HepG2 (cell line): ENCODE measurements around the gene USP14. TPM values are rescaled to one million over a fixed set of nuclear protein-coding genes. Genes with fewer than 3 reads are reported as not detected.

Source experiments
- ATAC-seq: fragments of 200-7000 bp; cut with Tn5 transposase; 3 replicates; pipeline ENCODE4 v1.9.1; 2020; ENCODE audit warnings: mild to moderate bottlenecking, moderate library complexity
- BruUV-seq: library from RNA; stranded (reverse); fragments of 400-500 nt; replicated peaks from 2 replicates; lab custom pipeline; 2021; lab: Mats Ljungman, UMichigan
- CTCF ChIA-PET: fragments of 300-600 bp; formaldehyde crosslinking; extraction: SDS; loops from one replicate; lab custom pipeline; 2021; ENCODE audit warnings: low total read pairs, inconsistent platforms, low intra/inter-chr PET ratio; lab: Yijun Ruan, JAX
- POLR2A ChIA-PET: fragments of 350-600 bp; sonication (Branson Sonifier 250); formaldehyde crosslinking; loops from one replicate; lab custom pipeline; 2020; ENCODE audit warnings: antibody characterized with exemption, inconsistent platforms; lab: Yijun Ruan, JAX
- DNase-seq: peaks from one replicate; pipeline ENCODE4 v3.0.0-alpha.2; 2015; ENCODE audit warnings: low spot score
- FAIRE-seq: peaks from 3 replicates; lab custom pipeline; 2011; peaks lifted over from hg19 to GRCh38; lab: Jason Lieb, UNC
- H2AFZ ChIP-seq: one replicate; pipeline ENCODE4 v1.6.1; 2011; ENCODE audit warnings: low read length, inconsistent platforms
- H3K27ac ChIP-seq: fragments of 300-600 bp; 3 replicates; pipeline ENCODE4 v1.8.0; 2011; ENCODE audit warnings: mixed run types, mild to moderate bottlenecking, mixed read lengths, low read length, inconsistent platforms; ENCODE audit not compliant: insufficient read depth; ENCODE audit errors: extremely low read length
- H3K27me3 ChIP-seq, 2 experiments: fragments of 200-600 bp in 1 of 2; 2 replicates in 1 of 2; 3 replicates in 1 of 2; pipeline versions ENCODE4 v1.6.0 to v1.8.0; 2011; ENCODE audit warnings: low read length in 2 of 2, mild to moderate bottlenecking in 2 of 2, moderate library complexity in 2 of 2, inconsistent platforms in 1 of 2; ENCODE audit not compliant: insufficient read depth in 2 of 2, control insufficient read depth in 1 of 2
- H3K36me3 ChIP-seq, 2 experiments: fragments of 200-600 bp in 1 of 2; replicated peaks in 1 of 2; 2 replicates in 1 of 2; 3 replicates in 1 of 2; pipeline versions ENCODE4 v1.5.1 to v1.8.0; 2011; ENCODE audit warnings: low read length in 2 of 2, inconsistent platforms in 1 of 2; ENCODE audit not compliant: insufficient read depth in 2 of 2, control insufficient read depth in 1 of 2
- H3K4me1 ChIP-seq: 2 replicates; pipeline ENCODE4 v1.5.1; 2012; ENCODE audit warnings: low read length, inconsistent platforms; ENCODE audit not compliant: insufficient read depth
- H3K4me2 ChIP-seq: 2 replicates; pipeline ENCODE4 v1.6.0; 2011; ENCODE audit warnings: low read depth, low read length, inconsistent platforms
- H3K4me3 ChIP-seq, 3 experiments: fragments of 200-600 bp in 1 of 3; sonication (generic), shearing (Covaris generic) in 1 of 3; replicated peaks in 1 of 3; 2 replicates each; pipeline ENCODE4 v1.5.1; 2011 to 2016; ENCODE audit warnings: low read length in 3 of 3, inconsistent platforms in 2 of 3, low read depth in 2 of 3, mild to moderate bottlenecking in 2 of 3, control low read depth in 1 of 3, mixed read lengths in 1 of 3; ENCODE audit not compliant: insufficient read depth in 1 of 3
- H3K79me2 ChIP-seq: one replicate; pipeline ENCODE4 v1.6.1; 2011; ENCODE audit warnings: low read length, inconsistent platforms; ENCODE audit not compliant: insufficient read depth
- H3K9ac ChIP-seq: 2 replicates; pipeline ENCODE4 v1.6.0; 2011; ENCODE audit warnings: mild to moderate bottlenecking, low read depth, low read length, inconsistent platforms; ENCODE audit not compliant: insufficient read depth
- H3K9me3 ChIP-seq: 2 replicates; pipeline ENCODE4 v1.5.1; 2012; ENCODE audit warnings: mild to moderate bottlenecking, low read length
- H4K20me1 ChIP-seq: 2 replicates; pipeline ENCODE4 v1.6.0; 2011; ENCODE audit warnings: inconsistent platforms, mild to moderate bottlenecking, low read length, moderate library complexity; ENCODE audit not compliant: insufficient read depth
- CCDC6 ChIP-seq: sonication (generic); formaldehyde crosslinking; IDR thresholded peaks from 2 replicates; pipeline ENCODE4 v1.8.1; 2022; ENCODE audit warnings: mild to moderate bottlenecking, missing genetic modification reagents, moderate library complexity
- CEBPB ChIP-seq: IDR thresholded peaks from 2 replicates; pipeline ENCODE4 v1.6.1; 2011; ENCODE audit warnings: low read depth, low read length, improper control_type of control experiment, borderline replicate concordance
- HNRNPK ChIP-seq: fragments of 200-400 bp; formaldehyde crosslinking; IDR thresholded peaks from 2 replicates; pipeline ENCODE4 v1.6.1; 2018; ENCODE audit warnings: low read length, low read depth, moderate library complexity, mild to moderate bottlenecking; ENCODE audit not compliant: poor library complexity, severe bottlenecking
- HOXA5 ChIP-seq: sonication (generic); formaldehyde crosslinking; IDR thresholded peaks from 2 replicates; pipeline ENCODE4 v1.4.0; 2020; ENCODE audit warnings: missing genetic modification reagents
- HOXA7 ChIP-seq: sonication (generic); formaldehyde crosslinking; IDR thresholded peaks from 2 replicates; pipeline ENCODE4 v1.8.1; 2022; ENCODE audit warnings: mild to moderate bottlenecking, missing genetic modification reagents, moderate library complexity
- IRX3 ChIP-seq: sonication (generic); formaldehyde crosslinking; IDR thresholded peaks from 2 replicates; pipeline ENCODE4 v1.8.1; 2023; ENCODE audit warnings: mild to moderate bottlenecking, low read depth, missing genetic modification reagents, borderline replicate concordance
- JUNB ChIP-seq: sonication (generic); formaldehyde crosslinking; IDR thresholded peaks from 2 replicates; pipeline ENCODE4 v1.8.0; 2022; ENCODE audit warnings: missing genetic modification reagents, mild to moderate bottlenecking, borderline replicate concordance
- KLF12 ChIP-seq: sonication (generic); formaldehyde crosslinking; IDR thresholded peaks from 2 replicates; pipeline ENCODE4 v1.4.0; 2020; ENCODE audit warnings: missing genetic modification reagents, borderline replicate concordance
- MYC ChIP-seq: sonication (generic); formaldehyde crosslinking; IDR thresholded peaks from 2 replicates; pipeline ENCODE4 v1.9.0; 2021; ENCODE audit warnings: missing genetic modification reagents, borderline replicate concordance
- PLRG1 ChIP-seq: fragments of 450-650 bp; conservative IDR thresholded peaks from 2 replicates; pipeline ENCODE4 v1.6.1; 2016
- POGK ChIP-seq: sonication (generic); formaldehyde crosslinking; conservative IDR thresholded peaks from 2 replicates; pipeline ENCODE4 v1.8.0; 2022; ENCODE audit warnings: mild to moderate bottlenecking, moderate library complexity, missing genetic modification reagents
- SATB2 ChIP-seq: sonication (generic); formaldehyde crosslinking; IDR thresholded peaks from 2 replicates; pipeline ENCODE4 v1.5.0; 2020; ENCODE audit warnings: missing genetic modification reagents
- SMAD1 ChIP-seq: sonication (generic); formaldehyde crosslinking; IDR thresholded peaks from 2 replicates; pipeline ENCODE4 v1.4.0; 2020; ENCODE audit warnings: missing genetic modification reagents, low read depth, mild to moderate bottlenecking, borderline replicate concordance
- TCF7L2 ChIP-seq: IDR thresholded peaks from 2 replicates; pipeline ENCODE4 v1.6.1; 2011; ENCODE audit warnings: mild to moderate bottlenecking, low read depth, low read length, moderate library complexity
- U2AF2 ChIP-seq: fragments of 200-400 bp; formaldehyde crosslinking; IDR thresholded peaks from 2 replicates; pipeline ENCODE4 v1.6.1; 2017; ENCODE audit warnings: low read depth, mild to moderate bottlenecking, low read length
- ZC3H4 ChIP-seq: sonication (generic); formaldehyde crosslinking; IDR thresholded peaks from 2 replicates; pipeline ENCODE4 v1.4.0; 2020; ENCODE audit warnings: missing genetic modification reagents, borderline replicate concordance
- ZNF17 ChIP-seq: sonication (generic); formaldehyde crosslinking; IDR thresholded peaks from 2 replicates; pipeline ENCODE4 v1.5.0; 2020; ENCODE audit warnings: mild to moderate bottlenecking, missing genetic modification reagents
- ZNF235 ChIP-seq: sonication (generic); formaldehyde crosslinking; IDR thresholded peaks from 2 replicates; pipeline ENCODE4 v1.8.1; 2023; ENCODE audit warnings: mild to moderate bottlenecking, missing genetic modification reagents, borderline replicate concordance
- ZNF260 ChIP-seq: sonication (generic); formaldehyde crosslinking; IDR thresholded peaks from 2 replicates; pipeline ENCODE4 v1.4.0; 2020; ENCODE audit warnings: missing genetic modification reagents, low read depth, mild to moderate bottlenecking, borderline replicate concordance
- ZNF343 ChIP-seq: sonication (generic); formaldehyde crosslinking; IDR thresholded peaks from 2 replicates; pipeline ENCODE4 v1.4.0; 2020; ENCODE audit warnings: mild to moderate bottlenecking, missing genetic modification reagents
- WGBS: methylation state at CpG from one replicate; pipeline ENCODE4 v1.1.6; 2017; ENCODE audit warnings: low lambda C conversion rate; 5-methylcytosine and 5-hydroxymethylcytosine counted together
- in situ Hi-C: cut with HindIII; loops from 2 replicates; pipeline ENCODE4 v1.10.0; 2017; ENCODE audit warnings: low pct_unique_long_range_greater_than_20kb; ENCODE audit not compliant: extremely low pct_ligation_motif_present
- intact Hi-C: fragments of 100-400 bp; cut with micrococcal nuclease; formaldehyde crosslinking; loops from one replicate; pipeline ENCODE4 v1.10.0; 2022; ENCODE audit not compliant: unreplicated experiment
- polyA plus RNA-seq, 8 experiments: library from polyadenylated mRNA; depleted of rRNA in 3 of 8; stranded (reverse) in 7 of 8; unstranded in 1 of 8; fragments of >200 nt; fragmentation: Illumina TruSeq in 4 of 8; extraction: Trizol in 4 of 8; gene quantifications; 2 replicates each; pipeline versions ENCODE4 v1.2.1 to v1.2.3, GENCODE V29; 2011 to 2016; ENCODE audit warnings: low read depth in 4 of 8, missing spikeins in 1 of 8, mixed read lengths in 1 of 8; ENCODE audit not compliant: insufficient read depth in 1 of 8
- total RNA-seq, 5 experiments: library from RNA; depleted of rRNA; stranded (reverse); fragments of >200 nt; fragmentation: Illumina TruSeq; extraction: Trizol; gene quantifications; 2 replicates each; pipeline ENCODE4 v1.2.3, GENCODE V29; 2016; ENCODE audit warnings: low read depth in 1 of 5

Gene USP14
- total and polyA plus RNA-seq, 2 of the 13 experiments (the other 11 are each of a cell fraction or from before 2014, with no cell fraction given), result 14.7 to 16.6 TPM

- FAIRE-seq, result peak; percentile 42
- intact Hi-C loops, result no loop called here
These were observed 40.9 kb downstream of the USP14 start for GRCh38 chr18:199214-199613.

GRCh38 chr18:199768-200167 lies 41.4 kb downstream of the USP14 start:
- H2AFZ ChIP-seq, result no peak overlapping the region
- no peak overlapping the region for H3K4me2 ChIP-seq
- 96% methylated on average over 2 of the region's 2 CpGs for WGBS
- no peaks in the 10 kb centered on the region for H3K4me1 ChIP-seq
- CTCF ChIA-PET, result no interaction called here
- no peaks in the 10 kb centered on the region for H3K27me3 ChIP-seq
- FAIRE-seq, result no peak
- peaks cover 17 to 63% of the 10 kb centered on the region in 2 experiments for H3K36me3 ChIP-seq
- BruUV-seq, result no TSS peak
- no peak for ATAC-seq
- no peak overlapping the region for H3K9ac ChIP-seq
- POLR2A ChIA-PET, result no interaction called here
- intact Hi-C loops (no loop called here), in situ Hi-C loops (no loop called here)
- H3K27ac ChIP-seq, result no peak overlapping the region
- peaks cover 3% of the 10 kb centered on the region for H3K79me2 ChIP-seq
- no peak for DNase-seq
- no peak overlapping the region for H3K4me3 ChIP-seq
- no peaks in the 10 kb centered on the region for H4K20me1 ChIP-seq
- H3K9me3 ChIP-seq, result no peaks in the 10 kb centered on the region
- TF ChIP-seq JUNB (CRISPR knock-in tag) (no peak), PLRG1 (no peak), CCDC6 (CRISPR knock-in tag) (no peak), ZNF17 (CRISPR knock-in tag) (no peak), ZC3H4 (CRISPR knock-in tag) (no peak), SMAD1 (no peak), KLF12 (CRISPR knock-in tag) (no peak), ZNF343 (CRISPR knock-in tag) (no peak), HOXA7 (CRISPR knock-in tag) (no peak), IRX3 (CRISPR knock-in tag) (no peak), ZNF235 (CRISPR knock-in tag) (no peak), MYC (CRISPR knock-in tag) (no peak), HNRNPK (no peak), TCF7L2 (no peak)

More at GRCh38 chr18:199214-199613, 40.9 kb downstream of the USP14 start:
- H3K27ac ChIP-seq, result no peak overlapping the region
- peaks cover 5% of the 10 kb centered on the region for H3K79me2 ChIP-seq
- DNase-seq (no peak), ATAC-seq (no peak)
- H3K36me3 ChIP-seq, result peaks cover 17 to 63% of the 10 kb centered on the region in 2 experiments
- H3K4me2 ChIP-seq, result no peak overlapping the region
- TF ChIP-seq ZNF260, result no peak
- TF ChIP-seq SATB2, result no peak
- no peak for TF ChIP-seq U2AF2
- no peak for TF ChIP-seq CEBPB
- no peak for TF ChIP-seq POGK (CRISPR knock-in tag)
- TF ChIP-seq HOXA5 (CRISPR knock-in tag), result no peak
- H3K27me3 ChIP-seq, result no peaks in the 10 kb centered on the region
- no peak overlapping the region for H3K9ac ChIP-seq
- no peak overlapping the region for H3K4me3 ChIP-seq
- no peak overlapping the region for H2AFZ ChIP-seq
- H3K9me3 ChIP-seq, result no peaks in the 10 kb centered on the region
- no TSS peak for BruUV-seq
- in situ Hi-C loops, result no loop called here
- no peaks in the 10 kb centered on the region for H3K4me1 ChIP-seq
- no peaks in the 10 kb centered on the region for H4K20me1 ChIP-seq
- POLR2A ChIA-PET, result no interaction called here
- CTCF ChIA-PET, result no interaction called here
- 95% methylated on average over 3 of the region's 3 CpGs for WGBS
